Activated T-cell treated with anti-CD3 and anti-CD28 coated beads, Interleukin-2, amount 50 U/mL, for 72 hours (primary cell): ENCODE measurements around the gene PARP12. TPM values are rescaled to one million over a fixed set of nuclear protein-coding genes. Genes with fewer than 3 reads are reported as not detected.

Experiments
- ATAC-seq, 2 donors: fragments of 150-1000 bp; cut with Tn5 transposase; replicated peaks in 1 of 2; 2 replicates each; pipeline ENCODE4 v1.10.0; 2021; ENCODE audit warnings: moderate library complexity in 2 of 2, mild to moderate bottlenecking in 1 of 2
- DNase-seq, 2 donors: peaks; one replicate each; pipeline ENCODE4 v3.0.0; 2021 to 2022; ENCODE audit warnings: mixed read lengths in 1 of 2
- H3K27ac Mint-ChIP-seq: one replicate; pipeline ENCODE4 v1.8.0; 2022; ENCODE audit warnings: mild to moderate bottlenecking, moderate library complexity, mixed read lengths
- H3K27me3 Mint-ChIP-seq: one replicate; pipeline ENCODE4 v1.8.0; 2022; ENCODE audit warnings: low read depth, mixed read lengths
- H3K36me3 Mint-ChIP-seq, 2 donors: one replicate each; pipeline ENCODE4 v1.8.0; 2022; ENCODE audit warnings: mixed read lengths in 2 of 2, mild to moderate bottlenecking in 1 of 2; ENCODE audit not compliant: insufficient read depth in 2 of 2
- H3K4me1 Mint-ChIP-seq: one replicate; pipeline ENCODE4 v1.8.0; 2022; ENCODE audit warnings: low read depth, mixed read lengths
- H3K4me3 Mint-ChIP-seq, 2 donors: one replicate each; pipeline ENCODE4 v1.8.0; 2022; ENCODE audit warnings: mild to moderate bottlenecking in 2 of 2, mixed read lengths in 2 of 2, moderate library complexity in 2 of 2
- H3K9me3 Mint-ChIP-seq, 2 donors: one replicate each; pipeline ENCODE4 v1.8.0; 2022; ENCODE audit warnings: mixed read lengths in 2 of 2
- total RNA-seq, 2 donors: library from RNA; stranded (reverse); gene quantifications; one replicate each; pipeline ENCODE4 v1.2.3, GENCODE V29; 2022

PARP12 gene
- total RNA-seq, 2 donors from 2014 or later: 49.9 to 71.5 TPM

GRCh38 chr7:140041659-140042385 lies 20.9 kb downstream of the PARP12 start:
- DNase-seq (no peak), ATAC-seq (no peak)
- Mint-ChIP-seq H3K27ac (no peak overlapping the region), H3K27me3 (no peaks in the 10 kb centered on the region), H3K9me3 (no peaks in the 10 kb centered on the region), H3K36me3 (peaks cover 2 to 3% of the 10 kb centered on the region in 2 donors), H3K4me1 (peaks cover under 1% of the 10 kb centered on the region), H3K4me3 (no peak overlapping the region)

- no peak overlapping the region for H3K27ac Mint-ChIP-seq
- H3K27me3 Mint-ChIP-seq: no peaks in the 10 kb centered on the region
- no peak for ATAC-seq
- no peaks in the 10 kb centered on the region for H3K9me3 Mint-ChIP-seq
- peaks cover 2 to 3% of the 10 kb centered on the region in 2 donors for H3K36me3 Mint-ChIP-seq
- no peak overlapping the region for H3K4me3 Mint-ChIP-seq
- peaks cover 18% of the 10 kb centered on the region for H3K4me1 Mint-ChIP-seq
- DNase-seq: no peak
These were observed 22.9 kb downstream of the PARP12 start for GRCh38 chr7:140039896-140040295.

GRCh38 chr7:140039066-140039465 lies 23.7 kb downstream of the PARP12 start:
- peaks cover 2 to 3% of the 10 kb centered on the region in 2 donors for H3K36me3 Mint-ChIP-seq
- no peak overlapping the region for H3K4me3 Mint-ChIP-seq
- H3K27me3 Mint-ChIP-seq: no peaks in the 10 kb centered on the region
- no peak for DNase-seq
- peaks cover 18% of the 10 kb centered on the region for H3K4me1 Mint-ChIP-seq
- H3K27ac Mint-ChIP-seq: no peak overlapping the region
- ATAC-seq: no peak
- H3K9me3 Mint-ChIP-seq: no peaks in the 10 kb centered on the region

- DNase-seq (no peak), ATAC-seq (peak; percentile 40 to 52)
- Mint-ChIP-seq H3K27me3 (no peaks in the 10 kb centered on the region), H3K4me1 (peaks cover 18% of the 10 kb centered on the region), H3K4me3 (no peak overlapping the region), H3K36me3 (peaks cover under 1 to 6% of the 10 kb centered on the region in 2 donors), H3K27ac (no peak overlapping the region), H3K9me3 (no peaks in the 10 kb centered on the region)
These were observed 26.4 kb downstream of the PARP12 start for GRCh38 chr7:140036224-140036962.

- peaks cover 0 to 6% of the 10 kb centered on the region in 2 donors for H3K36me3 Mint-ChIP-seq
These were observed 27.1 kb downstream of the PARP12 start for GRCh38 chr7:140035400-140036223.

GRCh38 chr7:140034421-140034820 lies 28.3 kb downstream of the PARP12 start:
- H3K36me3 Mint-ChIP-seq: peaks cover 0 to 6% of the 10 kb centered on the region in 2 donors

More at GRCh38 chr7:140035400-140036223, 27.1 kb downstream of the PARP12 start:
- DNase-seq (no peak), ATAC-seq (no peak)
- Mint-ChIP-seq H3K27me3 (no peaks in the 10 kb centered on the region), H3K27ac (no peak overlapping the region), H3K4me3 (no peak overlapping the region), H3K9me3 (no peaks in the 10 kb centered on the region), H3K4me1 (peaks cover 18% of the 10 kb centered on the region)

GRCh38 chr7:140033779-140034363 lies 28.9 kb downstream of the PARP12 start:
- Mint-ChIP-seq H3K9me3 (no peaks in the 10 kb centered on the region), H3K27me3 (no peaks in the 10 kb centered on the region), H3K4me1 (peaks cover 18% of the 10 kb centered on the region), H3K4me3 (no peak overlapping the region), H3K27ac (peak overlapping the region; percentile 16), H3K36me3 (peaks cover 0 to 6% of the 10 kb centered on the region in 2 donors)
- ATAC-seq (no peak), DNase-seq (no peak)

More at GRCh38 chr7:140034421-140034820, 28.3 kb downstream of the PARP12 start:
- no peak for ATAC-seq
- H3K4me3 Mint-ChIP-seq: no peak overlapping the region
- no peak overlapping the region for H3K27ac Mint-ChIP-seq
- DNase-seq: no peak
- peaks cover 18% of the 10 kb centered on the region for H3K4me1 Mint-ChIP-seq
- no peaks in the 10 kb centered on the region for H3K27me3 Mint-ChIP-seq
- no peaks in the 10 kb centered on the region for H3K9me3 Mint-ChIP-seq

- H3K27ac Mint-ChIP-seq: no peak overlapping the region
- no peak for DNase-seq
- no peaks in the 10 kb centered on the region for H3K27me3 Mint-ChIP-seq
- ATAC-seq: no peak
- H3K9me3 Mint-ChIP-seq: no peaks in the 10 kb centered on the region
- peaks cover 0 to 6% of the 10 kb centered on the region in 2 donors for H3K36me3 Mint-ChIP-seq
- no peak overlapping the region for H3K4me3 Mint-ChIP-seq
- peaks cover 18% of the 10 kb centered on the region for H3K4me1 Mint-ChIP-seq
These were observed 29.7 kb downstream of the PARP12 start for GRCh38 chr7:140033036-140033435.

GRCh38 chr7:140031364-140031763 lies 31.4 kb downstream of the PARP12 start:
- Mint-ChIP-seq H3K4me3 (no peak overlapping the region), H3K36me3 (peaks cover 0 to 6% of the 10 kb centered on the region in 2 donors), H3K9me3 (no peaks in the 10 kb centered on the region), H3K27me3 (no peaks in the 10 kb centered on the region), H3K4me1 (peaks cover 13% of the 10 kb centered on the region), H3K27ac (no peak overlapping the region)
- DNase-seq: no peak
- no peak for ATAC-seq

- Mint-ChIP-seq H3K27ac (peak overlapping the region; percentile 13), H3K4me3 (no peak overlapping the region), H3K9me3 (no peaks in the 10 kb centered on the region), H3K36me3 (peaks cover 2 to 13% of the 10 kb centered on the region in 2 donors), H3K27me3 (no peaks in the 10 kb centered on the region), H3K4me1 (no peaks in the 10 kb centered on the region)
- ATAC-seq (no peak), DNase-seq (no peak)
These were observed 33.7 kb downstream of the PARP12 start for GRCh38 chr7:140029072-140029471.

- H3K9me3 Mint-ChIP-seq: no peaks in the 10 kb centered on the region
- H3K36me3 Mint-ChIP-seq: peaks cover 2 to 11% of the 10 kb centered on the region in 2 donors
- no peak overlapping the region for H3K4me3 Mint-ChIP-seq
- ATAC-seq (no peak), DNase-seq (no peak)
- H3K27ac Mint-ChIP-seq: peak overlapping the region; percentile 78
- no peaks in the 10 kb centered on the region for H3K4me1 Mint-ChIP-seq
- no peaks in the 10 kb centered on the region for H3K27me3 Mint-ChIP-seq
These were observed 34.4 kb downstream of the PARP12 start for GRCh38 chr7:140028311-140028710.

GRCh38 chr7:140027858-140028257 lies 34.9 kb downstream of the PARP12 start:
- no peak for DNase-seq
- Mint-ChIP-seq H3K27me3 (no peaks in the 10 kb centered on the region), H3K4me1 (no peaks in the 10 kb centered on the region), H3K27ac (peak overlapping the region; percentile 78), H3K4me3 (no peak overlapping the region), H3K9me3 (no peaks in the 10 kb centered on the region), H3K36me3 (peaks cover 2 to 11% of the 10 kb centered on the region in 2 donors)
- no peak for ATAC-seq
